ENCODE measurements around the gene SCPEP1. TPM values are rescaled to one million over a fixed set of nuclear protein-coding genes. Genes with fewer than 3 reads are reported as not detected.

The SCPEP1 gene
- total and polyA plus RNA-seq, 2 of the 13 experiments (the other 11 are each of a cell fraction or from before 2014, with no cell fraction given): 24.3 to 27.3 TPM

DNA sequence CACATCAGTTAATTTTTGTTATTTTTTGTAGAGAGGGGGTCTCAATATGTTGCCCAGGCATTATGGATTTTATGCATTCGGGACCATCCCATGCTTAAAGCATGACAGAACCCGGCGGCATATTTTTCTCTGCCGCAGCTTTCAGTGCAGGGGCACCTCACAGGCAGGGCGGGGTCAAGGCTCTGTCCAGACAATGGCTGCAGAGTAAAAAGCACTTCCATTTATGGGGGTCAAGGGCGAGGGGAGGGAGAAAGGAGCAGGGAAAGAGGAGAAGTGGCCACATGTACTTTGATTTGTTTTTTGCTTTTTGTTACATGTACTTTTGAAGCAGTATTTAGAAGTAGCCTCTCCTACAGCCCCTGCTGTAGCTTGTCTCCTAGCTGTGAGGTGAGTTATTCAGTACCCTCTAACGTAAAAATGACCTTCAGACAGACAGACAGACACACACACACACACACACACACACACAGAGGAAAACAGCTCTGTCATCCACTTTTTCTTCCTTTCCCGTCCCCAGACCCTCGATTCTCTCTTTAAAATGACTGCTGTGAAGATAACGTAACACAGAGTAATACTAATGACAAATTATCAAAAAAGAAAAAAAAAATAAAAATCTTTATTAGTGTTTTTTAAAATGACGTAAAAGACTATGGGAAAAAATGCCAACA is 856 bp upstream of the SCPEP1 start (continued):
- TF ChIP-seq TOPORS (CRISPR knock-in tag; IDR thresholded peaks at IDR 0.05): no peak
- TF ChIP-seq GPBP1L1 (CRISPR knock-in tag; IDR thresholded peaks at IDR 0.05): no peak
- TF ChIP-seq ZFP1 (CRISPR knock-in tag; IDR thresholded peaks at IDR 0.05): no peak
- TF ChIP-seq ZNF850 (CRISPR knock-in tag; conservative IDR thresholded peaks at IDR 0.05): no peak
- TF ChIP-seq NCOR1 (IDR thresholded peaks at IDR 0.05; ENCODE audit: borderline replicate concordance, low read length): peak; percentile 20; the same call in 1 of the 2 replicates
- TF ChIP-seq TFAP4 (IDR thresholded peaks at IDR 0.05; ENCODE audit: borderline replicate concordance, low read depth): no peak
- TF ChIP-seq IKZF4 (CRISPR knock-in tag; IDR thresholded peaks at IDR 0.05; ENCODE audit: borderline replicate concordance, low read depth, not compliant biosample characterization): no peak
- TF ChIP-seq ZNF7 (CRISPR knock-in tag; IDR thresholded peaks at IDR 0.05): no peak
- TF ChIP-seq, protein P1, sequence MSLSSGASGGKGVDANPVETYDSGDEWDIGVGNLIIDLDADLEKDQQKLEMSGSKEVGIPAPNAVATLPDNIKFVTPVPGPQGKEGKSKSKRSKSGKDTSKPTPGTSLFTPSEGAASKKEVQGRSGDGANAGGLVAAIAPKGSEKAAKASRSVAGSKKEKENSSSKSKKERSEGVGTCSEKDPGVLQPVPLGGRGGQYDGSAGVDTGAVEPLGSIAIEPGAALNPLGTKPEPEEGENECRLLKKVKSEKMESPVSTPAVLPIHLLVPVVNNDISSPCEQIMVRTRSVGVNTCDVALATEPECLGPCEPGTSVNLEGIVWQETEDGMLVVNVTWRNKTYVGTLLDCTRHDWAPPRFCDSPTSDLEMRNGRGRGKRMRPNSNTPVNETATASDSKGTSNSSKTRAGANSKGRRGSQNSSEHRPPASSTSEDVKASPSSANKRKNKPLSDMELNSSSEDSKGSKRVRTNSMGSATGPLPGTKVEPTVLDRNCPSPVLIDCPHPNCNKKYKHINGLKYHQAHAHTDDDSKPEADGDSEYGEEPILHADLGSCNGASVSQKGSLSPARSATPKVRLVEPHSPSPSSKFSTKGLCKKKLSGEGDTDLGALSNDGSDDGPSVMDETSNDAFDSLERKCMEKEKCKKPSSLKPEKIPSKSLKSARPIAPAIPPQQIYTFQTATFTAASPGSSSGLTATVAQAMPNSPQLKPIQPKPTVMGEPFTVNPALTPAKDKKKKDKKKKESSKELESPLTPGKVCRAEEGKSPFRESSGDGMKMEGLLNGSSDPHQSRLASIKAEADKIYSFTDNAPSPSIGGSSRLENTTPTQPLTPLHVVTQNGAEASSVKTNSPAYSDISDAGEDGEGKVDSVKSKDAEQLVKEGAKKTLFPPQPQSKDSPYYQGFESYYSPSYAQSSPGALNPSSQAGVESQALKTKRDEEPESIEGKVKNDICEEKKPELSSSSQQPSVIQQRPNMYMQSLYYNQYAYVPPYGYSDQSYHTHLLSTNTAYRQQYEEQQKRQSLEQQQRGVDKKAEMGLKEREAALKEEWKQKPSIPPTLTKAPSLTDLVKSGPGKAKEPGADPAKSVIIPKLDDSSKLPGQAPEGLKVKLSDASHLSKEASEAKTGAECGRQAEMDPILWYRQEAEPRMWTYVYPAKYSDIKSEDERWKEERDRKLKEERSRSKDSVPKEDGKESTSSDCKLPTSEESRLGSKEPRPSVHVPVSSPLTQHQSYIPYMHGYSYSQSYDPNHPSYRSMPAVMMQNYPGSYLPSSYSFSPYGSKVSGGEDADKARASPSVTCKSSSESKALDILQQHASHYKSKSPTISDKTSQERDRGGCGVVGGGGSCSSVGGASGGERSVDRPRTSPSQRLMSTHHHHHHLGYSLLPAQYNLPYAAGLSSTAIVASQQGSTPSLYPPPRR (CRISPR knock-in tag; IDR thresholded peaks at IDR 0.05; ENCODE audit: borderline replicate concordance): no peak
- TF ChIP-seq ZNF24 (IDR thresholded peaks at IDR 0.05): no peak
- no peak for TF ChIP-seq SIN3A (IDR thresholded peaks at IDR 0.05; ENCODE audit: borderline replicate concordance, low read depth, low read length)
- TF ChIP-seq ZNF569 (CRISPR knock-in tag; IDR thresholded peaks at IDR 0.05; ENCODE audit: borderline replicate concordance): no peak
- no peak for TF ChIP-seq REPIN1 (CRISPR knock-in tag; IDR thresholded peaks at IDR 0.05; ENCODE audit: borderline replicate concordance, low read depth)
- TF ChIP-seq TBL1XR1 (IDR thresholded peaks at IDR 0.05; ENCODE audit: borderline replicate concordance, low read length, partially characterized antibody): no peak
- no peak for TF ChIP-seq ZMYM3 (CRISPR knock-in tag; IDR thresholded peaks at IDR 0.05)
- no peak for TF ChIP-seq ZNF235 (CRISPR knock-in tag; IDR thresholded peaks at IDR 0.05; ENCODE audit: borderline replicate concordance)
- no peak for TF ChIP-seq ZNF773 (CRISPR knock-in tag; IDR thresholded peaks at IDR 0.05; ENCODE audit: borderline replicate concordance)
- TF ChIP-seq PAF1 (CRISPR knock-in tag; IDR thresholded peaks at IDR 0.05): no peak
- no peak for TF ChIP-seq NFE2L2 (IDR thresholded peaks at IDR 0.05; ENCODE audit: low read length)
- TF ChIP-seq HMGXB4 (CRISPR knock-in tag; IDR thresholded peaks at IDR 0.05; ENCODE audit: borderline replicate concordance in 1 of 2, low read depth in 1 of 2): no peak
- no peak for TF ChIP-seq ZNF431 (CRISPR knock-in tag; IDR thresholded peaks at IDR 0.05; ENCODE audit: borderline replicate concordance, low read depth)
- no peak for TF ChIP-seq ZSCAN30 (CRISPR knock-in tag; IDR thresholded peaks at IDR 0.05)
